ENCODE data around the gene KMO.

DNA sequence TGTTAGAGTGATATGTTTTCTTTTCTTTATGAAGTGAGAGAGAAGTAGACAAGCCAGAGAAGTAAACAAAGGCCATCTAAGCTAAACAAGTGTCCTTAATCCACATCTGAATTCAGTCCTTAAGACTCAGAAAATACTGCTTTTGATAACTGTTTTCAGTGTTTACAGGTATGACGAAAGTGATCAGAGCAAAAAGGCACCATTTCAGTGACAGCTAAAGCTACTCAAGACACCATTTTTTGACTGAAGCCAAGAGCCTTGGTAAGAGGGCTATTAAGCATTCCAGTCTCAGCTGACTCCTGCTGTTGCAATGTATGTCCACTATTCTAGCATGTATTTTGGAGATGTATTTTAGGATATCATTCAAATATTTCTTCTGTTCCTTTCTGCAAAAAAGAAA, 4.1 kb downstream of the KMO start:
- TF ChIP-seq FOXA1 (IDR thresholded peaks at IDR 0.05), result no peak
- no peak for TF ChIP-seq SP1 (IDR thresholded peaks at IDR 0.05)
- TF ChIP-seq TARDBP (IDR thresholded peaks at IDR 0.05), result no peak
- no peak for TF ChIP-seq SUZ12 (IDR thresholded peaks at IDR 0.05)
- no peak for TF ChIP-seq BHLHE40 (IDR thresholded peaks at IDR 0.05; ENCODE audit: borderline replicate concordance)
- no peak for TF ChIP-seq NFRKB (IDR thresholded peaks at IDR 0.05)
- TF ChIP-seq ELF4 (IDR thresholded peaks at IDR 0.05), result no peak
- TF ChIP-seq ZNF384 (IDR thresholded peaks at IDR 0.05), result no peak
- no peak for TF ChIP-seq FOXK2 (IDR thresholded peaks at IDR 0.05)
- no peak for TF ChIP-seq LEF1 (IDR thresholded peaks at IDR 0.05; ENCODE audit: borderline replicate concordance)
